ENCODE measurements around the gene ONECUT3.

Gene ONECUT3

DNA sequence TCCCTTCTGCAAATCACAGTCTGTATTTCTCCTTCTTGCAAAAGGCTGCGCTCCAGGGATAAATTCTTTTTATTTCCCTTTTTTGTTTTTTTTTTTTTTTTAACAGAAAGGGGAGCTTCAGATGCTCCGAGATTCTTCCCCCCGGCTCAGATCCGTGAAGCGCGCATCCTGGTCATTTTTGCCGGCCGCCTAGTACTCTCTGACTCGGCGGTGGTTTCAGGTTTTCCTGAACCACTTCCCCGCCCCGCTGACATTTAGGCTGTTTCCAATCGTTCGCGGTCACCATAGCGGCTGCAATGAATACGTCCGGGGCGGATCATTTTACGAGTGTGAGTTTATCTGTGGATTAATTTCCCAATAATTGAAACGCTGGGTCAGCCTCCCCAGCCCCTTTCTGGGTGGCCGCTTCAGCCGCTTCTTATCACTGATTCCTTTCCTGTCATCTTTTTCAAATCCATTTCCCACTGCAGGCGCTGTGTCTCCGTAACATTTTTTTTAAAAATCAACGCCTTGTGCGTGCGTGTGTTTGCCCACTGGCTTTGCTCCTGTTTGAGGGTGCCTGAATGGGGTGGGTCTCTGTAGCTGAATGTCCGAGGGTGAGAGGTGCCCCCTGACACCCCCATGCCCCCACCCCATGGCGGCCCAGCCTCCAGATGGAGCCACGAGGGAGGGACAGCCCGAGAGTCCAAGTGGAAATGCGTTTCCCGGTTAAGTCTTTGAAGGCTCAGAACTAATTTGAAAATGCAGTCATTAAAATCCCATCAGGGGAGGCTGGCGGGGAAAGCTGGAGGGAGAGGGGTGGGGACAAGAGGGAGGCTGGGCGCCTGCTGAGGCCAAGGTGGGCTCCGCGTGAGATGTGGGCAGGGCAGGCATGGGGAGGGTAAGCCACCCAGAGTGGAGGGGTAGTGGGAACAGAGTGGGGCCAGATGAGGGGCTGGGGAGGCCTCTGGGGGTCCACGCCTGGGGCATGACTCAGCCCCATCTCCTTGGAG, 10.6 kb downstream of the ONECUT3 start:
- Histone ChIP-seq H2BK120ac (ENCODE audit: low read depth, low read length) (no peak overlapping the region), H3K4me3 (ENCODE audit: low read length in 2 of 2) (peak overlapping the region in 1 of 2 donors; percentile 56), H3K4me1 (ENCODE audit: control insufficient read depth in 2 of 2, insufficient read depth in 1 of 2, low read depth in 1 of 2, low read length in 2 of 2) (peaks cover 3 to 6% of the 10 kb centered on the region in 2 donors), H3K36me3 (replicated peaks in 1 of 2; ENCODE audit: control insufficient read depth in 2 of 2, insufficient read depth in 2 of 2, low read length in 2 of 2) (no peaks in the 10 kb centered on the region), H3K79me1 (ENCODE audit: low read depth, low read length) (peaks cover 3% of the 10 kb centered on the region), H4K91ac (ENCODE audit: low read depth, low read length, poor library complexity) (no peak overlapping the region), H2BK5ac (ENCODE audit: low read length) (peak overlapping the region; percentile 82), H3K27me3 (ENCODE audit: control insufficient read depth in 3 of 3, insufficient read depth in 3 of 3, low read depth in 1 of 3, low read length in 3 of 3) (peaks cover 65 to 99% (median 96%) of the 10 kb centered on the region in 3 experiments), H3K9ac (ENCODE audit: low read depth, low read length, poor library complexity) (no peak overlapping the region), H3K4ac (ENCODE audit: low read length) (no peak overlapping the region), H2AFZ (ENCODE audit: low read length) (no peak overlapping the region), H3K27ac (replicated peaks; ENCODE audit: low read length) (no peak overlapping the region), H3K23ac (ENCODE audit: low read depth, low read length, poor library complexity) (peak overlapping the region; percentile 65), H2BK15ac (ENCODE audit: low read length) (no peak overlapping the region), H3K14ac (ENCODE audit: low read length) (no peak overlapping the region), H3K9me3 (replicated peaks in 1 of 2; ENCODE audit: control insufficient read depth in 2 of 2, insufficient read depth in 1 of 2, low read depth in 1 of 2, low read length in 2 of 2) (peaks cover 0 to 13% of the 10 kb centered on the region in 2 donors), H3K18ac (ENCODE audit: low read length) (peak overlapping the region; percentile 80), H2BK12ac (ENCODE audit: low read length) (no peak overlapping the region), H4K8ac (ENCODE audit: low read depth, low read length) (no peak overlapping the region), H3K4me2 (ENCODE audit: insufficient read depth, low read length, poor library complexity, severe bottlenecking) (no peak overlapping the region), H2AK5ac (ENCODE audit: low read depth, low read length) (peak overlapping the region; percentile 70)
- DNase-seq (ENCODE audit: low spot score), result no peak
- no CpG with 5 or more reads among the region's 39 CpGs for WGBS, 2 donors (ENCODE audit: extremely low coverage in 2 of 2, insufficient read length in 2 of 2, insufficient replicate concordance in 1 of 2)

DNA sequence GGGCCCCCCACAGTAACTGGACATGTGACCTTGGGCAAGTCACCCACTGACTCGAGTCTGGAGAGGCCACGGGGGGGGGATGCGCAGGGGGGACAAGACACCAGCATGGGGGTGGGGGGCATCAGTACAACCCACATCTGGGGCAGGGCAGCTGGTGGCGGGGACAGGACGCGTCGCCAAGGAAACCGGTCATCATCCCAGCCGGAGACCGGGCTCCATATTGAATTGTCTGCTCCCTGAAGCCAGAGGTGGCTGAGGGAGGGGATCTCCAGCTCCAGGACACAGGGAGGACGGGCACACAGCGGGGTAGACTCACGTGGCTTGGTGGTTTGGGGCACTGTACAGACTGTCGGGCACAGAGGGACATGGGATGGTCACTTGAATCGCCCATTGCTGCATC, 11.4 kb downstream of the ONECUT3 start:
- H3K23ac ChIP-seq (ENCODE audit: low read depth, low read length, poor library complexity), result peak overlapping the region; percentile 65
- no CpG with 5 or more reads among the region's 15 CpGs for WGBS, 2 donors (ENCODE audit: extremely low coverage in 2 of 2, insufficient read length in 2 of 2, insufficient replicate concordance in 1 of 2)
- H3K36me3 ChIP-seq (replicated peaks in 1 of 2; ENCODE audit: control insufficient read depth in 2 of 2, insufficient read depth in 2 of 2, low read length in 2 of 2), result no peaks in the 10 kb centered on the region

DNA sequence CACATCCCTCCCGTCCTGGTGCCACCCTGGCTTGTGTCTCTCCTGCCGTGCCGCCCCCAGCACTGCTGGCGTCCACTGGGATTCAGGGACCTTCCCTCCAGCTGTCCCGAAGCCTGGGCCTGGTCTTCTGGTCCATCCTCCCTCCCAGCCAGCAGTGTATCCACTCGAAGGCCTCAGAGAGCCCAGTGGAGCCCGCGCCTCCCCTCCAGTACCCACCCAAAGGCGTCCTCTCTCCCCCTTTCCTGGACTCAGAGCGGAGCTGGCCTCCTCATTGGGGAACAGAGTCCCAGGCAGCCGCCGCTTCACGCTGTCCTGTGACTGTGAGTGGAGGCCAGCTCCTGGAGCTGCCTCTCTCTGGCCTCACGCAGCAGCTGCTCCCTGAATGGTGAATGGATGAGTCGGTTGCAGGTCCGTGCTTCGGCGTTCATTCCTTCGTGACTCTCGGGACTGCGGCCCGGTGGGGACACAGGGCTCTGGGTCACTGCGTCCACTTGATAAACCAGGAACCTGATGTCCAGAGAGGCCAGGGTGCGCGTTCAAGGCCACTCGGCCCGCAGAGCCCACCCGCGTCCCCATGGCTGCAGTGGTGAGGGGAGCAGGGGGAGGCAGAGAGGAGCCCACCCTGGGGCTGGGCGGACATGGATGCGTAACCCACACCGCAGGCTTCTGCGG, 12.1 kb downstream of the ONECUT3 start:
- Histone ChIP-seq H2AFZ (ENCODE audit: low read length) (peak overlapping the region; percentile 64), H2AK5ac (ENCODE audit: low read depth, low read length) (peak overlapping the region; percentile 84), H3K18ac (ENCODE audit: low read length) (peak overlapping the region; percentile 74), H3K23ac (ENCODE audit: low read depth, low read length, poor library complexity) (peak overlapping the region; percentile 34), H4K91ac (ENCODE audit: low read depth, low read length, poor library complexity) (no peak overlapping the region), H3K27me3 (ENCODE audit: control insufficient read depth in 3 of 3, insufficient read depth in 3 of 3, low read depth in 1 of 3, low read length in 3 of 3) (peaks cover 51 to 93% (median 86%) of the 10 kb centered on the region in 3 experiments), H3K9ac (ENCODE audit: low read depth, low read length, poor library complexity) (peak overlapping the region; percentile 60), H2BK12ac (ENCODE audit: low read length) (peak overlapping the region; percentile 41), H3K4me1 (ENCODE audit: control insufficient read depth in 2 of 2, insufficient read depth in 1 of 2, low read depth in 1 of 2, low read length in 2 of 2) (peaks cover 3 to 6% of the 10 kb centered on the region in 2 donors), H3K9me3 (replicated peaks in 1 of 2; ENCODE audit: control insufficient read depth in 2 of 2, insufficient read depth in 1 of 2, low read depth in 1 of 2, low read length in 2 of 2) (peaks cover 3 to 14% of the 10 kb centered on the region in 2 donors), H3K4me2 (ENCODE audit: insufficient read depth, low read length, poor library complexity, severe bottlenecking) (no peak overlapping the region), H3K27ac (replicated peaks; ENCODE audit: low read length) (no peak overlapping the region), H3K36me3 (replicated peaks in 1 of 2; ENCODE audit: control insufficient read depth in 2 of 2, insufficient read depth in 2 of 2, low read length in 2 of 2) (no peaks in the 10 kb centered on the region), H2BK15ac (ENCODE audit: low read length) (peak overlapping the region; percentile 49), H4K8ac (ENCODE audit: low read depth, low read length) (no peak overlapping the region), H3K4ac (ENCODE audit: low read length) (no peak overlapping the region), H3K79me1 (ENCODE audit: low read depth, low read length) (peaks cover 3% of the 10 kb centered on the region), H2BK120ac (ENCODE audit: low read depth, low read length) (no peak overlapping the region), H2BK5ac (ENCODE audit: low read length) (peak overlapping the region; percentile 82), H3K14ac (ENCODE audit: low read length) (peak overlapping the region; percentile 82), H3K4me3 (ENCODE audit: low read length in 2 of 2) (no peak overlapping the region)
- WGBS, 2 donors (ENCODE audit: extremely low coverage in 2 of 2, insufficient read length in 2 of 2, insufficient replicate concordance in 1 of 2), result no CpG with 5 or more reads among the region's 33 CpGs
- no peak for DNase-seq (ENCODE audit: low spot score)

More for the DNA sequence above, 11.4 kb downstream of the ONECUT3 start:
- Histone ChIP-seq H2BK12ac (ENCODE audit: low read length) (no peak overlapping the region), H2BK15ac (ENCODE audit: low read length) (no peak overlapping the region), H3K79me1 (ENCODE audit: low read depth, low read length) (peaks cover 3% of the 10 kb centered on the region), H4K91ac (ENCODE audit: low read depth, low read length, poor library complexity) (no peak overlapping the region), H2AK5ac (ENCODE audit: low read depth, low read length) (peak overlapping the region; percentile 84), H2AFZ (ENCODE audit: low read length) (no peak overlapping the region), H3K14ac (ENCODE audit: low read length) (peak overlapping the region; percentile 63), H4K8ac (ENCODE audit: low read depth, low read length) (no peak overlapping the region), H3K9me3 (replicated peaks in 1 of 2; ENCODE audit: control insufficient read depth in 2 of 2, insufficient read depth in 1 of 2, low read depth in 1 of 2, low read length in 2 of 2) (peaks cover 3 to 16% of the 10 kb centered on the region in 2 donors), H3K4me1 (ENCODE audit: control insufficient read depth in 2 of 2, insufficient read depth in 1 of 2, low read depth in 1 of 2, low read length in 2 of 2) (peaks cover 3 to 6% of the 10 kb centered on the region in 2 donors), H3K4me3 (ENCODE audit: low read length in 2 of 2) (no peak overlapping the region), H3K4me2 (ENCODE audit: insufficient read depth, low read length, poor library complexity, severe bottlenecking) (no peak overlapping the region), H3K27me3 (ENCODE audit: control insufficient read depth in 3 of 3, insufficient read depth in 3 of 3, low read depth in 1 of 3, low read length in 3 of 3) (peaks cover 58 to 97% (median 93%) of the 10 kb centered on the region in 3 experiments), H2BK5ac (ENCODE audit: low read length) (peak overlapping the region; percentile 82), H3K18ac (ENCODE audit: low read length) (peak overlapping the region; percentile 44), H3K27ac (replicated peaks; ENCODE audit: low read length) (no peak overlapping the region), H2BK120ac (ENCODE audit: low read depth, low read length) (no peak overlapping the region), H3K4ac (ENCODE audit: low read length) (no peak overlapping the region), H3K9ac (ENCODE audit: low read depth, low read length, poor library complexity) (no peak overlapping the region)
- no peak for DNase-seq (ENCODE audit: low spot score)

Measured in neuronal stem cell (in vitro differentiated cells).